ENCODE measurements around the gene DOCK9. TPM values are rescaled to one million over a fixed set of nuclear protein-coding genes. Genes with fewer than 3 reads are reported as not detected.

The DOCK9 gene
- total and polyA plus RNA-seq, 9 of the 15 experiments (the other 6 are each of a cell fraction or from before 2014, with no cell fraction given): 3.5 to 25.3 (median 16.7) TPM

- TF ChIP-seq ASH1L (IDR thresholded peaks at IDR 0.05; ENCODE audit: borderline replicate concordance, low read depth, partially characterized antibody) (no peak), RBFOX2 (IDR thresholded peaks at IDR 0.05; ENCODE audit: low read depth, low read length) (no peak), FOXM1 (IDR thresholded peaks at IDR 0.05; ENCODE audit: low read depth) (peak; percentile 89), FOXM1 (CRISPR knock-in tag; IDR thresholded peaks at IDR 0.05; ENCODE audit: low read depth) (no peak), MCM3 (IDR thresholded peaks at IDR 0.05) (no peak), NCOA1 (IDR thresholded peaks at IDR 0.05; ENCODE audit: low read depth) (0 out of 2 replicates have a peak, but pooled peaks have one; percentile 16), ZNF57 (CRISPR knock-in tag; IDR thresholded peaks at IDR 0.05) (no peak), NCOR1 (IDR thresholded peaks at IDR 0.05) (peak; percentile 86), ZNF165 (CRISPR knock-in tag; IDR thresholded peaks at IDR 0.05; ENCODE audit: borderline replicate concordance) (no peak), PHF20 (IDR thresholded peaks at IDR 0.05; ENCODE audit: partially characterized antibody) (no peak), ZNF277 (CRISPR knock-in tag; IDR thresholded peaks at IDR 0.05; ENCODE audit: borderline replicate concordance) (no peak), ZBTB11 (CRISPR knock-in tag; IDR thresholded peaks at IDR 0.05) (peak in 1 of 3 experiments; percentile 54; a peak in 1 of 6 replicates), ZNF133 (CRISPR knock-in tag; IDR thresholded peaks at IDR 0.05) (no peak), PML (IDR thresholded peaks at IDR 0.05; ENCODE audit: low read length) (peak; percentile 87), ZNF318 (IDR thresholded peaks at IDR 0.05; ENCODE audit: borderline replicate concordance in 1 of 2, low read depth in 1 of 2) (no peak; a peak in 1 of 4 replicates), HMG20B (CRISPR knock-in tag; IDR thresholded peaks at IDR 0.05) (no peak)
Measured at GRCh38 chr13:98975822-98976261, 2.0 kb downstream of the DOCK9 start (continued).

All from K562 (cell line).